IPS-NIHi7 (cell line): ENCODE results near the gene MGRN1.

Experiments used
- DNase-seq: peaks from one replicate; pipeline ENCODE4 v3.0.0; 2012; ENCODE audit warnings: mixed read lengths; ENCODE audit errors: extremely low spot score

Gene MGRN1

DNA sequence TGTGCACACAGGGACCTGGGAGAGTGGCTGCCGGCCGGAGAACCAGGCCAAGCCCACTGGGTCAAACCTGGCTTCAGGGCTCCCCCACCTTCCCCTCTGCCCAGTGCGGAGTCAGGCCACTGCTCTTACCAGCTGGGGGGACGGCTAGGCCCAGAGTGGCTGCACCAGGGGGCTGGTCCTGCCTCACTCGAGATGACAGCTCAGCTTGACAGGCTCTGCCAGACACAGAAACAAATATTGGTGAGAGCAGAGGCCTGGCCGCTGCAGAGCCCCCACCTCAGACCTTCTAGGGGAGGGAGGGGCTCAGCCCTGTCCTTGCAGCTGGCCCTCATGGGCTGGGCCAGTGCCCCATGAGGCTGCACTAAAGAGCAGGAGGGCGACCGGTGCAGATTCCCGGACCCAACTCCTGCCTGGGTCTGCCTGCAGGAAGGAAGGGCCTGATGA is 73.2 kb downstream of the MGRN1 start:
- DNase-seq, result no peak

DNA sequence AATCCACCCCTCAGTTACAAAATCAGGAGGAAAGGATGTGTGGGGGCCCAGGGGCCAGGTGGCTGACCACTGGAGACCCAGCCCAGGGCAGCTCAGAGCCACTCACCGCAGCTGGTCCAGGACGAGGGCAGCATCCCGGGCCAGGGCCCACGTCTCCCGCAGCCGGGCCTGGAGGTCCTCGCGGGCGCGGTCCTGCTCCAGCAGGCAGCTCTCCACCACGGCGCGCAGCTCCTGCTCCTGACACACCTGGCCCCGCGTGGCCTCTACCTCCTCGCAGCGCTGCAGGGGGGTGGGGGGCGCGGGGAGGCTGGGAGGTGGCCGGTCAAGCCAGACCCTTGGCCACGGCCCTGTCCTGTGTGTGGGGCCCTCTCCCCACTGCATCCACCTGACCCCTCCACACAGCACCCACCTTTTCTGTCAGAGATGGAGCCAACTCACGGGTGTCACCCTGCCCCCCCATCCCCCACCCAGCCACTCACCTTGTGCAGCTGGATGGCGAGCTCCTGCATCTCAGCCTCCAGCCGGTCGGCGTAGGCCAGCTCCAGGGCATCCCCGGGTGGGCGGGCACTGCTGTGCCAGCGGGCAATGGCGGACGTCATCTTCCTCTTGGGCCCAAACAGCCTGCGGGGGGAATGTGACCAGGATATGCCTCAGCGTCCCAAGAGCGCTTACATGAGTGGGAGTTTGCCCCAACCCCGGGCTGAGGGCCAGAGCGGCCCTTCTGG is 73.9 kb downstream of the MGRN1 start:
- DNase-seq, result no peak

DNA sequence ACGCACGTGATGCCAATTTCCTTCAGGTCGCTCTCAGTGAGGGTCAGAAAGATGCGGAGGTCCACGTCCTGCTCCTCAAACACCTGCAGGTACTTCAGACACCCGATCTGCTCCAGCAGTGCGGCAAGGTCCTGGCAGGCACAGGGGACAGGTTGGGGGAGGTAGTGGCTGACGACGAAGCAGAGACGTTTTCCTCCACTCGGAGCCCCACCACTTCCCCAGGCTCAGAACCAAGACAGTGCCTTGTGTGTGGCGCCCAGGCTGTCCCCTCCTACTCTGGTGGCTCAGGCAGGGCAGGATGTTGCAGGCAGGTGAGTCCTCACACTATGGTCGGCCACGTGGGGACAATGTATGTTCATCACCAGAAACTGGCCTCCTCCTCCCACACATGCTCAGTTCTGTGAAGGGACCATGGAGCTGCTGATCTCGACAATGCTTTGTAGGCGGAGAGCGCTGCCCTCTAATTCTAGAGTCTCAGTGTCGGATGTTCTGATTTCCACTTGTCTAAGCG is 74.5 kb downstream of the MGRN1 start:
- DNase-seq, result no peak

DNA sequence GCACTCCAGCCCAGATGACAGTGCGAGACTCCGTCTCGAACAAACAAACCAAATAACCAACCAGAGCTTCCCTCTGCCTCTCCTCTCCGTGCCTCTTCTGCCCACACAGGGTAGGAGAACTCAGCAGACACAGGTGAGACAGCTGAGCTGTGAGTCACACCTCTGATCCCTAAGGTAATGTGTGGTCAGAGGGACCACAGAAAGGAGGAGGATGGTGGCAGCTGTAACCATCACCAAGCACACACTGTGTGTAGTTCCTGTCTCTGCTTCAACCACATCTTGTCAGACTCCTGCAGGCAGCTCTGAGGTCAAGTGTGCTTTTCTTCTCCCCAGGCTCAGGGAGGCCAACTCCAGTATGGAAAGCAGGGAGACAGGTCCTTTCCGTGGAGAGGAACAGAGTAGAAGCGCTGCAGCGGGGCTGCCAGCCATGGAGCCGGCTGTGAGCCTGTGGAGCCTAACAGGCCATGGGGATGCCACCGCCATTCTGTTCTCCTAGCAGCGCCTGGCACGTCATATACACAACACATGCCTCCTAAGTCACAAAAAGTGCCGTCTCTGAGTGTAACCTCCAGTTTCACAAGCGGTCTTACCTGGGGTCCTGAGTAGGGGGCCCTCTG is 75.9 kb downstream of the MGRN1 start:
- DNase-seq, result no peak

DNA sequence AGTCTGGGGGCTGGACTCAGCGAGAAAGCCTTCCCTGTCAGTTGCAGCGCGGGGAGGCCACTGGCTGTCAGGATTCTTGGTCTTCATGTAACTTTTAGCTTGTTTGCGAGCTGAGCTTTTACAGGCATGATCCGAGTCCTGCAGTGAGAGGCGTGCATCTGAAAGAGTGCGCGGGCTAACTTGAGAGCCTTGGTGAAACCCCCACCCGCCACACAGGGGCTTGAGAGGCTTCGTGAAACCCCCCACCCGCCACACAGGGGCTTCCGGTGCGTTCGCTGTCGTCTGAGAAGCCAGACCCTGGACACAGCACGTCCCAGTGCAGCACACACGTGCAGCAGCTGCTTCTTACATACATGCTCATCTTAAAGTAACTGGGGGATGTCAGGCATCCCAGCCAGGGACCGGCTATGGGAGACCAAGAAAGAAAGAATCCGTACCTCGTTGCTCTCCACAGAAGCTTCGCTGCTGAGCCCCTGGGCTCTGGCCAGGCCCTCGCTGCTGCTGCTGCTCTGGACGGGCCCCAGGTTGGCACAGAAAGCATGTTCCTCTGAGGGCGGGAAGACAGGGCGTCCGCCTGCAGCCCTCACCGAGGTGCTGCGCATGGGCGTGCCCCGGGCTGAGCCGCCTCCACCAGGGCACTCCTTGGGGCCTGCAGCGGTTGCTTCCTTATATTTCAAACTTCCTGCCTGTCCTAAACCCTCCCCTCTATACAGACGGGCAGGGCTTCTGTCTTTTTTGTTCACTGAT is 76.5 kb downstream of the MGRN1 start:
- no peak for DNase-seq

DNA sequence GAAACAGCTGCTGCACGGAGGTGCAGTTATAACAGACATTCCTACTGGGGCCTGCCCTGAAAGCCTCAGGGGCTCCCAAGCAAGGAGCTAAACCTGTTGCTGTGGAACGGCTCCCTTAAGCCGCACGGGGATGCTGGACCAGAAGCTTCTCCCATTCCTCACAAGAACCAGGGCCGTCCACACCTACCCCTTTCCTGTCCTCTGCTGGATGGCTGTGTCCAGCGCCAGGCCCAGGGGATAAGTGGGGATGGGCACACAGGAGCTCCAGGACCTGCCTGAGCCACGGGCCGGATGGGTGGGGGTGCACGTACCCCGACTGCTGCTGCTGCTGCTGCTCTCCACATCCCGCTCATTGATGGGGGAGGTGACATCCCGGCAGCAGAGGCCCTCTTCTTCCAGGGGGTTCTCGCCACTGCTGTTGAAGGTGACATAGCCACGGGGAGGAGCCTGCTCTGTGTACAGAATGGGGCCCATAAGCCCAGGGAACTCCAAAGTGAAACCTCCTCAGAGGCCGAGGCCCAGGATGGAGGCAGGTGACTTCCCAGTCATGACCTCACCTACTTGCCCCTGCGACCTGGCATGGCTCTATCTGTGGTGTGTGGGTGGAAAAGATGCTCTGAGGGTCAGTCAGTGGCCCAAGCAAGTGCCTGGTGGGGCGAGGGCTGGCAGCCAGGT is 77.3 kb downstream of the MGRN1 start:
- DNase-seq, result no peak

DNA sequence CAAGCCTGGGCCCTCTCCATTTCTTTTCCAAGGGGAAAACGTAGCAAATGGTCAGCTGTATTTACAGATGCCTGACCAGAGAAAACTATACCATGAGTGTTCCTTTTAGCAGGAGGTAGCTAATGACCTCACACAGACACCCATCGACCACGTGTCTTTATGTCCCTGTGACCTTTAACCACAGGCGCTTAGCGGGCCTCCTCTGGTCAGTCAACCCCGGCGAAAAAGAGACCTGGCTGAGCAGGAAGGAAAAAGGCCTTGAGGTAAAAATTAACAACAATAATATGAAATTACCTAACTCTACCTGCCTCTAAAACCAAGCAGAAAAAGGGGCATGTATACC is 77.8 kb downstream of the MGRN1 start:
- DNase-seq, result no peak

DNA sequence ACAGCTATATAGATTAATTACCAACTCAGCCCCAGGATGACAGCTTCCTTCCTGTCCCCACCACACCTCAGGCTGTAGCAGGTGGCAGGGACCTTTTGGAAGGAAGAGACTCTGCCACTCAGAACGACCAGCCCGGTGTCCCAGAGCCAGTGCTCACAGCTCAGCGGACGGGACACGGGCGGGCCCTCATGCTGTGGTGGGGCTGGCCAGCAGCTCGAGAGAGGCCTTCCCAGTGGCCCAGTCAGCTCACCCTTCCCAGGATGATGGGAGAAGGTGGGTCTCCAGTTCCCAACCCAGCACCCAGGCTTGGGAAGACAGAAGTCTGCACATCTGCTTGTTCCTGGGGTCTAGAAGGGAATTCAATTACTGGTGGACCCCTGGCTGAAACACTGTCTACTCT is 79.3 kb downstream of the MGRN1 start:
- DNase-seq, result no peak

DNA sequence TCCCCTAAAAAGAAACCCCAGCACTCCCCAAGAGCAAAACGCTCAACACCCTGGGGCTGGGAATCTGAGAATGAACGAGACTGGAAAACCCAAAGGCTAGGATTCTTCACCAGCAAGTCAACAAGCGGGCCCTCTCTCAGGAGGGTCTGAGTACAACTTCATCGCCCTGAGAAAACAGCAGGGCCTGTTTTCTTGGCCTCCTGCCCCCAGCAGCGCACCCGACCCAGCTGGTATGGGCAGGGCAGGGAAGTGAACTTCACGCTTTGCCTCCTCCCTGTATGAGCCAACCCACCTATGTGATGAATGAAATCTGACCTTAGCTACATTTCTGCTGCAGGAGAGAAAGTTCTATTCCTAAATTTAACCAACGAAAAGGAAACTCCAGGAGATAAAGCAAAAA is 79.9 kb downstream of the MGRN1 start:
- no peak for DNase-seq

DNA sequence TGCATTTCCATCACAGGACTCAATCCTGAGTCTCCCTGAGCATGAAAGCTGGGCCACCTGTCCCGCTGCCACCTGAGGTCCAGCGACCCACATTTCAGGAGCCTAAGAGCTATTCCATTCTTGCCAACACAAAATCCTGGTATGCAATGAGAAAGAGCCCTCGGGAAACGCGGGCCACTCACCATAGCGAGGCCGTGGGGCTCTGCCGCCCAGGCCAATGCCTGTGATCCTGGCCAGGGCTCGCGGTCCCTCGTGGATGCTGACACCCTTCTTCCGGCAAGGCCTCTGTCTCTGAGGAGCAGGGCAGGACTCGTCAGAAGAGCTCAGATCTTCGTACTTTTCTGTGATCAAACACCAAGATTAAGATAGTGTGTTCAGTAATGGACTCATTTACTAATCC is 80.3 kb downstream of the MGRN1 start:
- no peak for DNase-seq

DNA sequence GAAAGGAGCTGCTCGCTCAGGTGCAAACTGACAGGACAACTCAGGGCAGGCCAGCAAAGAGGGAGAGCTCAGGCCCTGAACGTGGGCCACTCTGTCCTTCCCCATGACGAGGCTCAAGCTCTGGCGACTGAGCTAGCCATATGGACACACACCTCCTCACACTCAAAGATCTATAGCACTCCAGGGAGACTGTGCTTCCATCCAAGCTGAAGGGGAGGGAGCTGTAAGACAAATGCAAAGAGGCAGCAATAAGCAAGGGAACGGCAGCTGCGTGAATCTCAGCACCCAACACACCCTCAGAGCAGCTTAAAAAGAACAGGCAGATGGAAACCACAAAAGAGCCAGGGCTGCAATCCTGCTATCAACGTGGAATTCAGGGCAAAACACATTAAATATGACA is 82.2 kb downstream of the MGRN1 start:
- DNase-seq, result no peak

DNA sequence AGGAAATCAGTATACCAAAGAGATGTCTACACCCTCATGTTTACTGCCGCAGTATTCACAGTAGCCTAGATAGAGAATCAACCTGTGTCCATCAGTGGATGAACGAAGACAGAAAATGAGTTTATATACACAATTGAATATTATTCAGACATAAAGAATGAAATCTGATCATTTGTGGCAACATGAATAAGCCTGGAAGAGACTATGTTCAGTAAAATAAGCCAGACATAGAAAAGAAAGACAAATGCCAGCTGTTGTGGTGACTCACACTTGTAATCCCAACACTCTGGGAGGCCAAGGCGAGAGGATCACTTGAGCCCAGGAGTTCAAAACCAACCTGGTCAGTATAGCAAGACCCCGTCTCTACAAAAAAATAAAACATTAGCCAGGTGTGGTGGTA is 84.9 kb downstream of the MGRN1 start:
- no peak for DNase-seq

DNA sequence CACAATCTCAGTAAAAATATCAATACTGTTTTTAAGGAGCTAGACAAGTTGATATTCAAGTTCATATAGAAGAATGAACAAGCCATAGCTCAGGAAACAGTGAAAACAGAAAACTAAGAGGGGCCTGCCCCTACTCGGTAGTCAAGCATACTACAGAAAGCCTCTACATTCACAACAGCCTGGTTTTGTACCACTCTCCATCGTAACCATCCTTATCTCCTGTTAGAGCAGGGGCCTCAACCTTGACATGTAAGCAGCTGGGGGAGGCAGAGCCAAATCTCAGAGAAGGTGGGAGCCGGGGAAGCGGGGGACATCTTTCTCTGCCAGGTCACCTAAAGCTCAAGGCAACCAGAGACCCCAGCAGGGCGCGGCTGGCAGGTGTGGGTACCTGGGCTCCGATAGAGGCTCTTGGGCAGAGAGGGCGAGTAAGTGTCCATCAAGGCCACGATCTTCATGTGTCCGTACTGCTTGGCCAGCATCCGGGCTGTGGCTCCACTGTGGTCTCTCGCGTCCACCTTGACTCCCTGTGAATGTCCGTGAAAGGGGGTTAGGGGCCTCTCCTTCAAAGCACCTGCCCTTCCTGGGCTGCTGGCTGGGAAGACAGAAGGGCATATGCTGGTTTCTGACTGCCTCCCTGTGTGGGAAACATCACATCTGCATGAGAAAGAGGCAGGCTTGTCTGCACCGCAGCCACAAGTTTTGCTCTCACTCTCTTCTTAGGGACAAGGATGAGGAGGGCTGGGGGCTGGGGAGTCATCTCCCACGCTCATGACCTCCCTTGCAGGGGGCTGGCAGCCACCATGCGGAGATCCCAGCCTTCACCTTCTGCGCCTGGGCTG is 89.3 kb downstream of the MGRN1 start:
- DNase-seq, result peak; percentile 56

DNA sequence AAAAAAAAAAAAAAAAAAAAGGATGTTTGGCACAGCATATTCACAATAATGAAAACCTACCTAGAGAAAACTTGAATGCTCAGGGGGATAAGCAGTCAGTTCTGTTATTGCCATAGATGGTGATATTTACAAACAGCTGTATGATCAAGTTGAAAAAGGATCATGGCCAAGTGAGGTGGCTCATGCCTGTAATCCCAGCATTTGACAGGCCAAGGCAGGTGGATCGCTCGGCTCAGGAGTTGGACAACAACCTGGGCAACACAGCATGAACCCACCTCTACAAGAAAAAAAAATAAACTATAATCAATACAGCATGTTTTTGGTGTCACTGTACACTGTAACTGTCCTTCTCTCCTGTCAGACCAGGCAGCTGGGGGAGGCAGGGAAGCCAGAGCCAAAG is 90.4 kb downstream of the MGRN1 start:
- DNase-seq, result no peak

DNA sequence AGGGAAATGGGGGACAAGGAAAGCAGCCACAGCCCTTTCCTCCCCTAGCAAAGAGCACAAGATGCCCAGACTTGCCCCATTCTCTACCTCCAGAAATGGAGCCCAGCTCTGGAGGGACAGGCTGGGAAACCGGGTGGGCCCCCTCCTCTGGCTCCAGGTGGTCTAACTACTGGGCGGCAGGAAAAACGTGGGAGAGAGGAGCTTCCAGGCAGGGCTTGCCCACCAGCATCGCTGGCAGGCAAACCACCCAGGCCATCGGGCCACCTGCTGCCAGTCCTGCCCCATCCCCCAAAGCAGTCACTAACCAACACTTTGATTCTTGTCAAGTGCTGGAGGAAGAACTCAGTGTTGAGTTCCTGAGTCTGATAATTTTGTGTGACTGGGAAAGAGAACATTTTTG is 93.8 kb downstream of the MGRN1 start:
- DNase-seq, result no peak

DNA sequence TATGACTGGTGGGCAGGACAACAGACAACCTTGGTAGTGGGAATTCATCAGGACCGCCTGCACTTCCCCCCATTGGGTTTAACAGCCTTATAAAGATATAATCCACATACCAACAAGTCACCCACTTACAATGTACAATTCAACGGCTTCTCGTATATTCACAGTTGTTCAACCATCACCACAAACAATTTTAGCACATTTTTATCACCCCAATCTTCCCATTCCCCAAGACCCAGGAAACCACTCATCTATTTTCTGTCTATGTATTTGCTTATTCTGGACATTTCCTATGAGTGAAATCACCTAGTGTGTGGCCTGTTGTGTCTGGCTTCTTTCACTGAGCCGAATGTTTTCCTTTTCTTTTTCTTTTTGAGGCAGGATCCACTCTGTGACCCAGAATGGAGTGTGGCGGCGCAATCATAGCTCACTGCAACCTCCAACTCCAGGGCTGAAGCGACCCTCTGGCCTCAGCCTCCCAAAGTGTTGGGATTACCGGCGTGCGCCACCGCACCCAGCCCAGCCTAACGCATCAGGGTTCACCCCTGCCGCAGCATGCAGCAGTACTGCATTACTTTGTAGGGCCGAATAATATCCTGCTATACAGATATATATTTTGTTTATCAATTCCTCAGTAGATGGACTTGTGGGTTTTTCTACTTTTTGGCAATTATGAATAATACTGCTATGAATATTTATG is 98.6 kb downstream of the MGRN1 start:
- DNase-seq, result no peak

DNA sequence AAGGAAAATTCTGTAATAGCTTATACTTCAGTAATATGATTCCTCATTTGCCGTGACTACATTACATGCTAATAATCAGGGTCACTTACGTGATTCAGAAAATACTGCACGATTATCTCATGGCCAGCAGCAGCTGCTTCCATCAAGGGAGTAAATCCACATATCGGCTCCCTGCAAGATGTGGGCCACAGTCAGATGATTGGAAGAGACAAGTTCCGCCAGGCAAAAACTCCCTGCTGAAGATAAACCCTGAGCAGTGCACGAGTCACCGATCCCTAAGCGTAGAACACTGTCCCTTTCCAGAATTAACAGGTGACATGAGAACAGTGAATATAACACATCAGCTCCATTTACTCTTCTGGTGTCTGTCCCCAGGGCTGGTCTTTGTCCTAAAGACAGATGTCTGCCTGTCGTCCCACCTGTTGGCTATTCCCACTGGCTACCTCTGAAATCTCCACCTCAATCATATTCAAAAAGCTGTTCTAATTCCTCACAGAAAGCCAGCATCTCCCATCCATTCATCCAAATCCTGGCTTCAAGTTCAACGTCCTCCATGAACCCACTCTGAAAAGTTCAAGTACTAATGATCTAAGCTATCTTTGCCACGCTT is 100.1 kb downstream of the MGRN1 start:
- DNase-seq, result no peak

DNA sequence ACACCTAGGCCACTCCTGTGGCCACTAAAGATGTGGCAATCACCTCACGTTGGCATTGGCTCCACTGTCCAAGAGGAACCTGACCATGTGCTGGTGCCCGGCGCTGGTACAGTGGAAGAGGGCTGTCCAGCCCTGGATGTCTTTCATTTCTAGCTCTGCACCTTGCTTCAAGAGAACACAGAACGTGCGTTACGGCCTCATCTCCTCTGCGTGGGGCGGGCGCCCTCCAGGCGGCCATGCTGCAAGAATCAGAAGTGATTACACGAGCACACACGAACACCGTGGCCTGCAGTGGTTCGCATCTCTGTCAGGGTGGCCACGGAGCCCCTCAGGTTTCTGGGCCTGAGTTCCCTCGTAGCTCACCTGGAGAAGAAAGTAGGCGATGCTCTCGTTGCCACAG is 102.0 kb downstream of the MGRN1 start:
- DNase-seq, result no peak

DNA sequence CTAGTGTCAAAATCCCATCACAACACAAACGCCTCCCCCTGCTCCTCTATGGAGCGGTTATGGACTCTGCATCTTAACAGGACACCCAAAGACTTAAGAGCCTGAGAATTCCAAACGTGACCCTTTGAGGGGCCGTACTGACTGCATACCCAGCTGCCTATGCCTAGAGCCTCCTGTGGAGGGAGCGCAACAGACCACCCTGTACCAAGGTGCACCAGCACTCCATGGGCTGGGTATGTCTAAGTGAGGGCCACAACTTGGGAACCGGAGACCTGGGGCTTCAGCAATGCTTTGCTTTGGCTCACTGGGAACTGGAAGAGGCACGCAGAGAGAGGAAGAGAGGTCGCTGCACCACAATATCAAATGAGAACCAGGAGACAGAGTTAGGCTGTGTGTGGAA is 104.0 kb downstream of the MGRN1 start:
- no peak for DNase-seq

DNA sequence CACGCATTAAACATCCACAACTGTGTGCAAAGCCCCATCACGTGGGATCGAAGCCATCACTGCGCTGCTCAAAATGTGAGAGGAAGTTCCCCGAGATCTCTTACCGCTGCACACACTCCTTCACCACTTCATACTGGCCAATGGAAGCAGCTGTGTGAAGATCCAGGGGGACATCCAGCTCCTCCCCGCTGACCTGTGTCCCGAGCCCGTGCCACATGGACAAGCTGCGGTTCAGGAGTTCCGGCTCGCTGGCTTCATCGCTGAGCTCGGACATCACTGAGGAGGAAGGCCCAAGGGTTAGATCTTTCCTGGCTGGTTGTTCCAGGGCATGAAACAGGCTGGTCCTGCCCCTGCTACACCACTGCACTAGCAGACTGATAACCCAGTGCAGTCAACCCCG is 105.2 kb downstream of the MGRN1 start:
- no peak for DNase-seq
